Adrenal gland (tissue), 5 donors: Measurements from ENCODE around the gene SETD4.

ENCODE experiments used
- POLR2A ChIP-seq, 2 donors: fragments of 450-650 bp; IDR thresholded peaks; one replicate each; pipeline ENCODE4 v1.6.1; 2017; ENCODE audit warnings: antibody characterized with exemption in 2 of 2, mild to moderate bottlenecking in 2 of 2, moderate library complexity in 1 of 2
- TF ChIP-seq, protein P1 (sequence below), 6 experiments: fragments of 450-650 bp in 4 of 6; fragments of 200-600 bp in 2 of 6; sonication (generic) in 1 of 6; IDR thresholded peaks; 1 replicate in 5 of 6; 2 replicates in 1 of 6; pipeline versions ENCODE4 v1.5.1 to v1.8.0; 2016 to 2021; ENCODE audit warnings: antibody characterized with exemption in 6 of 6, mild to moderate bottlenecking in 2 of 6, moderate library complexity in 1 of 6
- donor health status: DM: no; HTN: no; CAD: no.

DNA sequence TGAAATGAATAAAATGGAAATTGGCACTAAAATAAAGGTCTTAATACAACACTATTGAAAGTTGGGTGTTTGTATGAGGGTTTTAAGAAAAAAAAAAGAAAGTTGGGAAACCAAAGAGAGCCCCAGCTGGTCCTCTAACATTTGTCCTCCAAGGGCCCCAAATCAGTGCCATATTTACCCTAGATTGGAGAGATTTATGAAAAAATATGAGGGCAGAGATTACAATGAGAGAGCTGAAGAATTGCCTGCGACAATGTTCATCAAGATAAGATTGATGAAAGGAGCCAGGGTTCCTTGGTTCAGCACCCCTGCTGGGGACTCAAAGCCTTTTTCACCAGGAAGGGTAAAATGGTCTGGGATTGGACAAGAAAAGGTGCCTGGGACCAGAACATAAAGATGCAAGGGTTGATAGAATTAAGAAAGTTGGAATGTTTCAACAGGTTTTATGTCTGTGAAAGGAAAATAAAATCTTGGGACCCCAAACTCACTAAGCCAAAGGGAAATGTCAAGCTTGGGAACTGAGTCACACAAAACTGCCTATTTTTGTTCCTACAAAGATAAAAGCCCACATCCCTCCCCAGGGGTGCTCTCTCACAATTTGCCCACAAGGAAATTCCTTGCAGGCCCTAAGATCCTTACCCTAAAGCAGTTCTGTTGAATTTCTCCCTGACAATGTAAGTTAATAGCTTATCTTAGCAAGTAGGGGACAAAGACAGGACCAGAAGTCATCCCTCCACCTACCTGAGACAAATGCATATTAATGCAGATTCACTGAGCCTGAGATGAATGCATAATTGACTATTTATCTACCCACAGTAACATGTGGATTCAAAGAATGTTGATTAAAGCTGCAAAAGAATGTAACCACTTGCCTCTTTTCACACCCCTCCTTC, 36.3 kb upstream of the SETD4 start:
- TF ChIP-seq, protein P1, sequence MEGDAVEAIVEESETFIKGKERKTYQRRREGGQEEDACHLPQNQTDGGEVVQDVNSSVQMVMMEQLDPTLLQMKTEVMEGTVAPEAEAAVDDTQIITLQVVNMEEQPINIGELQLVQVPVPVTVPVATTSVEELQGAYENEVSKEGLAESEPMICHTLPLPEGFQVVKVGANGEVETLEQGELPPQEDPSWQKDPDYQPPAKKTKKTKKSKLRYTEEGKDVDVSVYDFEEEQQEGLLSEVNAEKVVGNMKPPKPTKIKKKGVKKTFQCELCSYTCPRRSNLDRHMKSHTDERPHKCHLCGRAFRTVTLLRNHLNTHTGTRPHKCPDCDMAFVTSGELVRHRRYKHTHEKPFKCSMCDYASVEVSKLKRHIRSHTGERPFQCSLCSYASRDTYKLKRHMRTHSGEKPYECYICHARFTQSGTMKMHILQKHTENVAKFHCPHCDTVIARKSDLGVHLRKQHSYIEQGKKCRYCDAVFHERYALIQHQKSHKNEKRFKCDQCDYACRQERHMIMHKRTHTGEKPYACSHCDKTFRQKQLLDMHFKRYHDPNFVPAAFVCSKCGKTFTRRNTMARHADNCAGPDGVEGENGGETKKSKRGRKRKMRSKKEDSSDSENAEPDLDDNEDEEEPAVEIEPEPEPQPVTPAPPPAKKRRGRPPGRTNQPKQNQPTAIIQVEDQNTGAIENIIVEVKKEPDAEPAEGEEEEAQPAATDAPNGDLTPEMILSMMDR (IDR thresholded peaks at IDR 0.05) = no peak
- no peak for TF ChIP-seq POLR2A (IDR thresholded peaks at IDR 0.05)
